Measurements from ENCODE around the gene DDOST.

The DDOST gene

GRCh38 chr1:20660847-20661206, 342 bp downstream of the DDOST start:
- TF ChIP-seq CTCF (IDR thresholded peaks at IDR 0.05; ENCODE audit: extremely low read depth, missing control alignments) = no peak
- DNase-seq (ENCODE audit: low spot score) = no peak

- DNase-seq (ENCODE audit: low spot score) = no peak
- no peak for TF ChIP-seq CTCF (IDR thresholded peaks at IDR 0.05; ENCODE audit: extremely low read depth, missing control alignments)
Observed at GRCh38 chr1:20660363-20660762, 806 bp downstream of the DDOST start.

- DNase-seq (ENCODE audit: low spot score) = no peak
- no peak for TF ChIP-seq CTCF (IDR thresholded peaks at IDR 0.05; ENCODE audit: extremely low read depth, missing control alignments)
Observed at GRCh38 chr1:20658166-20658915, 2.8 kb downstream of the DDOST start.

GRCh38 chr1:20657024-20657423, 4.1 kb downstream of the DDOST start:
- DNase-seq (ENCODE audit: low spot score) = no peak
- no peak for TF ChIP-seq CTCF (IDR thresholded peaks at IDR 0.05; ENCODE audit: extremely low read depth, missing control alignments)

GRCh38 chr1:20654104-20654690, 7.0 kb downstream of the DDOST start:
- no peak for DNase-seq (ENCODE audit: low spot score)
- no peak for TF ChIP-seq CTCF (IDR thresholded peaks at IDR 0.05; ENCODE audit: extremely low read depth, missing control alignments)

GRCh38 chr1:20652300-20652699, 8.9 kb downstream of the DDOST start:
- no peak for TF ChIP-seq CTCF (IDR thresholded peaks at IDR 0.05; ENCODE audit: extremely low read depth, missing control alignments)
- no peak for DNase-seq (ENCODE audit: low spot score)

GRCh38 chr1:20648946-20649345, 12.2 kb downstream of the DDOST start:
- TF ChIP-seq CTCF (IDR thresholded peaks at IDR 0.05; ENCODE audit: extremely low read depth, missing control alignments) = no peak
- DNase-seq (ENCODE audit: low spot score) = no peak

Measured in GM20000 (cell line).